HG03066 (cell line): ENCODE data around the gene ZNF14.
"Not testable (repeated sequence)": the region's sequence is repeated elsewhere in the genome, so short reads cannot be mapped to it uniquely, and the experiment has no call there.

Experiments
- ATAC-seq: cut with Tn5 transposase; IDR thresholded peaks from one replicate; pipeline ENCODE4 v1.9.1; 2021; ENCODE audit warnings: low read depth; ENCODE audit not compliant: unreplicated experiment

ZNF14 gene

DNA sequence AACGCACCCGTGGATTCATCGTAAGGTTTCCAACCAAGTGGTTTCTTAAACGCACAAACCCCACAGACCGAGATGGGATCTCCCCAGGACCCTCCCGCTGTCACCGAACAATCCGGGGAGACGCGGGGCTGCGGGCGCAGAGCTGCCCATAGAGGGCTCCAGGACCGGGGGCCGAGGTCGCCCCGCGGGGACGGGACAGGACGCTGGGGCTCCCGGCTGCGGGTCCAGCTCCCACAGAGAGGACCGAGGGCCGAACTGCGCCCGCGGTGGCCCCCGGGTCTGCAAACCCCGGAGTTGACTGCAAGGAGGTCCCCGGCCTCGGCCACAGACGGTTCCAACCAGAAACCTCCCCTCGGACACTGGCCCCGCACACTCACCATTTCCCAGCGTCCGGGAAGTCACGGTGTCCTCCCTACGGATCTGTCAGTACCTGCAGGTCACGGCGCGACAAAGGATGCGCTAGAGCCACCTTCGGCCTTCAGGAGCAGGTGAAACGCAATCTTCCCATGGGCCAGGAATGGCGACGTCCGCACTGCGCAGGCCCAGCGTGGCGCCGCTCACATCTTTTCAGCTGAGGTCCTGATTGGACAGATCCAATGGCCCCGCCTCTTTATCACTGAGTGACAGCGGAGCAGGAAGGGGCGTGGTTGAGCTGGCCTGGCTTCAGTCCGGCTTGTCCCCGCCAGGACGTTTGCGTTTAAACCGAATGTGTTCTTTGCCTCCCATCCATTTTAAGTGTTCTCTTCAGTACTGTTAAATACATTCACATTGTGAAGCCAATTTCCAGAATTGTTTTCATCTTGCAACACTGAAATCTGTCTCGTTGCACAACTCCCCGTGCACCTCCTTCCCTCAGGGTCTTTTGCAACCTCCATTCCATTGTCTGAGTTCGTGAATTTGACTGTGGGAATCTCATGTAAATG is at the start of gene ZNF14:
TSS of gene ZNF14 (minus strand) at position 534 of the 923 bp plus-strand sequence. CDS start at position 380, 154 bp downstream.
- ATAC-seq: peak; percentile 98

DNA sequence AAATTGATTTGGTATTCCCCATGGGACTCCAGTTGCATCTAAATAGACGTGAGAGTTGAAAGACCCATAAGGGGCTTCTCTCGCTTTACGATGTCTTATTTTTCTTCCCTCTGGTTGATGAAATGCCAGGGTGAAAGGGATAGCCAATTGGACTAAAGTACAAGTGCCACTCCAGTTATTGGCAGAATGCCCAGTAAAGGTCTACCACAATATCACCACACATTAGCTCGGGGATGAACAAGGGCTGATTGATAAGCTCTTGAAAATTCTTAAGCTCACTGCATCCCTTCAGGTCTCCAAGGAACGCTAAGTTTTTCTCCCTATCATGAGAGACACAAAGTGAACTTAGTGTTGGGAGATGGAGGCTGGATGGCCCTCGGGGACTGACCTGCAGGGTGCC is 48.9 kb upstream of the ZNF14 start:
- not testable (repeated sequence) for ATAC-seq

DNA sequence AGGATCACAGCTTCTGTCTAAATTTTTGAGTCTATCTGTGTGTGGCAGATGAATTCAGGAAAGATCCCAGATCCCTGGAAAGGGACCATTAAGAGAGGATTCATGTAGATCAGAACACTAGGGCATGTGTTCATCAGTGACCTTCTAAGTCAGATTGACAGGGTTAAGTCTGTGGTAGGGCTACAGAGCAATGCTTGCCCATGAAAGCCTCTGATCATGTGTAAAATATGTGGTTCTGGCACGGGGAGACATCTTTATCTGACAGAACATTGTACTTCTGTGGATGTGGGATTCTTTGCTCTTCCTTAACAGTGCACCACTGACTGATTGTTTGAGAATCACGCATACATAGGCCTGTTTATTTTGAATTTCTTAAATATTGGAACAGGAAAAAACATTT is 45.8 kb upstream of the ZNF14 start:
- no peak for ATAC-seq

DNA sequence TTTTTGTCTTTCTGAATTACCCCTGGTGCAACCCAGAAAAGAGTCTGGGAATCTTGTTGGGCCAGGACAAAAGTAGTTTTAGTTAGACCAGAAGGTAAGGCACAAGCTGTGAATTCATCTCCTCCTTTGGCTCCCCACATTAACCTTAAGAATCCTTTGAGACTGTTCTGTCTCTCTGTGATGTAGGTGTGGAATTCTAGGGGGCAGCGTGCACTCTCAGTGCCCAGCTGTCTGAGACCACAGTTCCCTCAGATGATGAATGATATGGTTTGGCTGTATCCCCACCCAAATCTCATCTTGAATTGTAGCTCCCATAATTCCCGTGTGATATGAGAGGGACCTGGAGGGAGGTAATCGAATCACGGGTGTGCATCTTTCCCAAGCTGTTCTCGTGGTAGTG is 44.8 kb upstream of the ZNF14 start:
- ATAC-seq: no peak

DNA sequence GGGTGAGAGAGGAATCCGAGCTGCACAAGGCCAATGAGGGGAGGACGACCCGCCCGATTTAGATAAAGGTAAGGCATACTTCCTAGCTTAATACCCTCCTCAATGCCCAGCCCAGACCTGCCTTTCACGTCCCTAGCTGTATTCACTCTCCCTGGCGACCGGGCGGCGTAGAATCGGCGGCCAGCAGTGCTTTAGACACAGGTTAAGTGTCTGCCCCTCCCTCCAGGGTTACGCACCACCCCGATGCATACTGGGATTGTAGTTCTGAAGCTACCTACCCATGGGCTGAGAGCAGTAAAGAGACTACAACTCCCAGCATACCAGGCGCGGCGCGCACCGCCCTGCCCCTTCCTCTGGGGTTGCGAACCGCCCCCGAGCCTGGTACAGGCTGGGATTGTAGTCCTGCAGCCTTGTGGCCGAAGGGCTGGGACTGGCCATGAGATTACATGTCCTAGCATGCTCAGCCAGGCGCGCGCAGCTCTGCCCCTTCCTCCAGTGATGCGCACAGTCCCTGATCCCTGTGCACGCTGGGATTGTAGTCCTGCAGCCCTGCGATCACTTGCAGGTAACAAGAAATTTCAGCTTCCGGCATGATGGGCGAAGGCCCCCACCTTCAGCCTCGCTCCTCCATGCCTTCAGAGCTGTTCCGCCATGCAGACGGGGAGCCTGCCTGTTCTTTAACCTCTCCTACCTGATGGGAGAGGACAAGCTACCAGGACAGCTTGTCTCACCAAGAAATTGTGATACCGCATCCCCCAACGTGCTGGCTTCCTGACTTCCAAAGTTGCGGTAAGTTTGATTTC is 43.5 kb upstream of the ZNF14 start:
- peak; percentile 97 for ATAC-seq

DNA sequence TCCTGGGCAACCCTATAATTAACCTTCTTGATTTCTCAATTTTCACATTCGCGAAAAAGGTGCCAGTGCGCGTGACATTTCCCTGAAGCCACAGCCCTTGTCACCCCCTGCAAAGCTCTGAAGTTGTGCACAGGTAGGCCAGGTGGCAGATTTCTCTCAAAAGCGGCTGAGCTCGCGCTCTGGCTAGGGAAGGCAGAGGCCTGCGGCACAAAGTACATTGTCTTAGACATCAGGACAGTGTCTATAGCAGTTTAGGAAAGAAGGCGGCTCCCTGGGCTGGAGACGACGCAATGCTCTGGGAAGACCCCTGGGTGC is 42.9 kb upstream of the ZNF14 start:
- ATAC-seq: peak; percentile 9

DNA sequence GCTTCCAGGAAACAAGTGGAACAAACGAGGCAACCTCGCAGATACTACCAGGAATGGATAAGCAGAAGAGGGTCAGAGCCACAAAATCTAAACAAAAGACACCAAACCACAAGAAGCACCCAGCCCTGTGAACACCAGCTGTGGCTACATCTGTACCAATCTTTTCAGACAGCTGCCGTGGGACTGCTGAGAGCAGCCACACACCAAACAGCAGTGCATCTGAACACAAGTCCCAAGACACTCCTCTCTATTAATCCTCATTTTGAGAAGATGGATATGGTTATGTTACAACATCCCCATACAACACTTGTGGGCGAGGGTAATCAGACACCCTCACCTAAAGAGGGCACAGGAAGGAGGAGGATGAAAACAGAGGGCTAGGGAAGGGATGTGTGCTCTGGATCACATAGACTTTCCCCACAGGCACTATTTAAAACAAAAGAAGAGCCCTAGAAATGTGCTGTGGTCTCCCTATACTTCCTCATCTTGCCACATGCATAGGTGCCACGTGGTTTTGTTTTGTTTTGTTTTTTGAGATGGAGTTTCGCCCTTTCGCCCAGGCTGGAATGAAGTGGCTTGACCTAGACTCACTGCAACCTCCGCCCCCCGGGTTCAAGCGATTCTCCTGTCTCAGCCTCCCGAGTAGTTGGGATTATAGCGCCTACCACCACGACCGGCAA is 41.6 kb upstream of the ZNF14 start:
- ATAC-seq: no peak

DNA sequence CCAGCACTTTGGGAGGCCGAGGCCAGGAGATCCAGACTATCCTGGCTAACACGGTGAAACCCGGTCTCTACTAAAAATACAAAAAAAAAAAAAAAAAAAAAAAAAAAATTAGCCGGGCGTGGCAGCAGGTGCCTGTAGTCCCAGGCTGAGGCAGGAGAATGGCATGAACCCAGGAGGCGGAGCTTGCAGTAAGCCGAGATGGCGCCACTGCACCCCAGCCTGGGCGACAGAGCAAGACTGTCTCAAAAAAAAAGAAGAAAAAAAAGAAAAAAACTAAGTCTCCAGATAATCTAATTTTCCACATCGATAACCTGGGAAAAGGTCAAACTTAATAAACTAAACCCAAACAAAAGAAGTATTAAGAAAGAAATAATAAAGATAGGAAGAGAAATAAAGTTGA is 39.1 kb upstream of the ZNF14 start:
- not testable (repeated sequence) for ATAC-seq

DNA sequence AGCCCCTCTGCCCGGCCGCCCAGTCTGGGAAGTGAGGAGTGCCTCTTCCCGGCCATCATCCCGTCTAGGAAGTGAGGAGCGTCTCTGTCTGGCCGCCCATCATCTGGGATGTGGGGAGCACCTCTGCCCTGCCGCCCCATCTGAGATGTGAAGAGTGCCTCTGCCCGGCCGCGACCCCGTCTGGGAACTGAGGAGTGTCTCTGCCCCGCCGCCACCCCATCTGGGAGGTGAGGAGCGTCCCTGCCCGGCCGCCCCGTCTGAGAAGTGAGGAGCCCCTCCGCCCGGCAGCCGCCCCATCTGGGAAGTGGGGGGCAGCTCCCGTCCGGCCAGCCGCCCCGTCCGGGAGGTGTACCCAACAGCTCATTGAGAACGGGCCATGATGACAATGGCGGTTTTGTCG is 37.1 kb upstream of the ZNF14 start:
- ATAC-seq: not testable (repeated sequence)

DNA sequence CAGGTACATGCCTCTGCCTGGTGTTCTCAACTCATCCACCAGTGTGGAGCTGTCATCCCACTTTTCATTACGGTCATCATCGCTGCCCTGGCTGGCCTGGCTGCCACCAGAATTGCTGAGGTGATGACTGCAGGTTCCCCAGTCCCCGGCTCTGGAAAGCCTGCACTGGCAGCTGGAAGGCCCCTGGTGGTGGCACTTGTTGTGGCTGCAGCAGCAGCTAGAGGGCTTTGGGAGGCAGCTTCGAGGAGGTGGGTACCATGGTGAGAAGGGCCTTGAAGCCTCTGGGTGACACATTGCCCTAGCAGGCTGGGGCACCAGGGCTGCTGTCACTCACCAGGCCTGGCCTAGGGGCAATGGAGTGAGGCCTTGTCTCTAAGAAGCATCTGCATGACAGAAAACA is 25.3 kb upstream of the ZNF14 start:
- no peak for ATAC-seq

DNA sequence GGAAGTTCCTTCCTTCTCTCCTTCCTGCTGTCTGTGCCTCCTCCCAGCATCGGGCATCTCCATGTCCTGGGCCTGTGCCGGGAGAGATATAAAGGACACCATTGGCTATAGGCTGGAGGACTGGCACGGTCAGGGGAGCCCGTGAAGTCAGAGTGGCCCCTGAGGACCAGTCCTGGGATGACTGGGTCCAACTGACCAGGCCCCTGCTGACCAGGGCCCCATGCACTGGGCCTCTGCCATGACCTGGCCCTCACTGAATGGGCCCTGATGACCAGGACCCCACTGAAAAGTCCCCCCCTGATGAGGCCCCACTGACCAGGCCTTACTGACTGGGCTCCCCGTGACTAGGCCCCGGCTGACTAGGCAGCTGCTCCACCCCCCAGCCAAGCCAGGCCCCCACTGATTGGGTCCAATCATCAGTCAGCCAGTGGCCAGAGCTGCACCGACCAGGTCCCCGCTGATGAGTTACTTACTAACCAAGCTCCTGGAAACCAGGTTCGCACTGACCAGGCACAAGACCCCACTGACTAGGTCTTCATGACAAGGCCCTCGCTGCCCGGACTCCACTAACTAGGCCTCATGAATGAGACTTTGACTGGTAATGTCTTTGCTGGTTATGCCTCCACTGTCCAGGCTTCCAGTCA is 20.0 kb upstream of the ZNF14 start:
- ATAC-seq: no peak

DNA sequence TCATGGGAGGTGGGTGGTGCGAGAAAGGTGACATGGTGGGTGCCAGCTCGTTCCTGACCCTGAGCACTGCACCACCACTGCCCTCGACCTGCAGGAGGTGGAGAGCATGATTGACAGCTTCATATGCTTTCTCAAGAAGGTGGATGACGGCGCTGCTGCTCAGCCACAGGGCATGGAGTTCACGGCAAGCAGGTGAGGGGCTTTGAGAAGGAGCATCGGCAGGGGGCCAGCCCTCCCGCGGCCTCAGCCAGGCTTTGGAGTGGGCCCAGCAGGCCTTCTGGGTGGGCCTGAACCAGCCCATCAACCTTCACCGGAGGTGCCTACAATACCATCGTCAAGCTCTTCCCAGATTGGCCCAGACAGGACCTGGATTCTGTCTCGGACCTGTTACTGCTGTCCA is 18.9 kb upstream of the ZNF14 start:
- ATAC-seq: no peak

DNA sequence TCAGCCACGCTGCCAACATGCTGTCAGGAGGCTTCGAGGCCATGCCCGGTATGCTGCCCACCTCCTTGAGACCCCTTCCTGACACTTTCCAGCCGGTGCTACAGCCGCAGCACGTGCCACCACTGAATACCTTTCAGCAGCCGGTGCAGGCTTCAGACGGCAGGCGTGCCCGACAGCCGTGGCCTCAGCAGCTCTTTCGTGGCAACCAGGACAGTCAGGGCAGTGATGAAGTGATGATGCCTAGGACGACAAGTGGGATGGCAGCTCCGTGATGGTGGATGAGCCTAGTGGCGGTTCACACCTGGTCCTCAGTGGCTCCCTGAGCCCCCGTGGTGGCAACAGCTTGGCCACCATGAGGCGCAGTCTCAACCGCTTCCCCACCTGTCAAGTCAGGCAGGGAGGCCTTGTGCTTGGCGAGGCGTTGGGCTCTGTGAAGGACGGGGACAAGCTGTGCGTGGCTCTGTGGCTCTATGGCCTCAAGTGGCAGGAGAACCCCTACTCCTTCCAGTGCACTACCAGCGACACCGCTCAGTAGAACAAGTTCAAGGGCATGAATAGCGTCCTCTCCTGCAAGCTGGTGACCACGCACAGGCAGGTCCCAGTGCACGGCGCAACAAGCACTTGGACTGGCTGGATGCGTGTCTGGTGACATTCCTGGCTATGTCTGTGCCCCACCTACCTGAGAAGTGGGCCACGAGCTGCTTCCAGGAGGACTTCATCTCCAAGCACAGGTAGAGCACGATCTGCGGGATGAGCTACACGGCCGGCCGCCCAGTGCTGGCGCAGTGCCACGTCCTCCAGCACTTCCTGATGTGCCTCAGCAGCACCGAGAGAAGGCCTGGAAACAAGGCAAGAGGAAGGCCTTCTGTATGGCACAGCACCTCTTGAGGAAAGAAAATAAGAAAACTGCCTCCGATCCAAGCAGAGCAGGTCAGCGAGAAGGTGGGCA is 18.2 kb upstream of the ZNF14 start:
- ATAC-seq: no peak

DNA sequence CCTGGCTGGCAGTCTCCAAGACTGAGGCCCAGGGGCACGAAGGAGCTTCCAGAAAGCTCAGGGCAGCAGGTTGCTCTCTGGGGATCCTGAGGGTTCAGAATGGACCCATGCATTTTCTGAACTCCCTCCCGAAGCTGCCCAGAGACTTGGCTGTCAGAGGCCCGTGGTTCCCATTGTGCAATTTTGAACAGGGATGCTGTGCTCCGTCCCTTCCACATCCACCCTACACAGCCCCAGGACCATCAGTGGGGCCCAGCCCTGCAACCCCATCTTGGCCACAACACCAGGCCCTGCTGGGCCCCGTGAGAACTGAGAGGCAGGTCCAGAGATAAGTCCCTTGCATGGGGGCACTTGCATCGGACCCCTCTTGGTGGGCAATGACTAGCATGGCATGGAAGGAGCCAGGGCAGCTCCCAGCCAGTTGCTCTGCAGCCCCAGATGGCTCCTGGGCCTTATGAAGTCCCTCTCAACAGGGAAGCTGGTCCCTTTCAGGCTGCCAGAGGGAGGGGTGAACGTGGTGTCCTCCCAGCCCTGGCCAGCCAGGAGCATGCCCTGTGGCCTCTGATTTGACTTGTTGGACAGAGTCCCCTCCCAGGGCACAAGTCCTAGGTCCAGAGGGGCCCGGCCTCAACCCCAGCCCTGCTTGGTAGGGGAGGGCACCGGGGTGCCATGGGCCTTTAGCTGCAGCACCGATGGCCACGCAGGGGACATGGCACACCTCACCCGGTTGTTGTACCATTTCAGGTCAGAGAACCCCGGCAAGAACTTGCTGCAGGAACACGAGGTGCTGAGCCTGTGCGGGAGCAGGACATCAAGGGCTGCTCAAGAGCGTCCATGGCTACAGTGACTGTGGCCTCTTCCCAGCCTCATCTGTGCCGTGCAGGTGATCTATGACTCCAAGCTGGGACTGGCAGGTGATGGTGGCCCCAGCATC is 17.3 kb upstream of the ZNF14 start:
- no peak for ATAC-seq

DNA sequence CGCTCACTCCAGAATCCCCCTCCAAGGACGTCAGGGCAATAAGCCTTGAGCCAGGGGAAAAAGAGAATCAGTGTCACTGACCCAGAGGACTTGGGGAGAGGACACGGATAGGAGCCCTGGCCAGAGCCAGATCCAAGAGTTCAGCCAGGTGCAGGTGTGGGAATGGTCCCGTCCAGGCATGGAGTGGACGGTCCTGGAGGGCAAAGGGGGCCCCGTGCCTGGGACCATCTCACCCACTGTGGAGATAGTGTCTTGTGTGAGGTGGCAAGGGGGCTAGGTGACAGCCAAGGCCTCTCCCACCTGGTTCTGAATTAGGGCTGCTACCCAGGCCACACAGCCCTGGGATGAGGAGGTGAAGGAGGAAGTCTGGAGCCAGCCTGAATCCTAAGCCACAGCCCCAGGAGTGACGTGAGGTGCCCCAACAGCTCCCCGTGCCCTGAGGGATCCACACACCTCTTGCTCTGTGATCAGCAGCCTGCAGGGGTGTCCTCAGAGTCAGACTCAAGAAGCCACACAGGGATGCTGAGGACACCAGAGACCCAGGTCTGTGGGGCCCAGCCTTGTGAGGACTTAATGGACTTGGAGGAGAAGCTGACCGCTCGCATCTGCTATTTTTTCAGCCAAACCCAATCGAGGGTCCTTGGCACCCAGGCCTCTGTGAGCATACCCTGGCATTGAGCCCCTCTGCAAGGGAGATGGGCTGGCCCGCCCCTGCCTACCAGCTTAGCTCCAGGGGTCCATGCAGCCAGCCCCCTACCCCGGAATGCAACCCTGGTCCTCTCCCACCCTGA is 16.4 kb upstream of the ZNF14 start:
- no peak for ATAC-seq

DNA sequence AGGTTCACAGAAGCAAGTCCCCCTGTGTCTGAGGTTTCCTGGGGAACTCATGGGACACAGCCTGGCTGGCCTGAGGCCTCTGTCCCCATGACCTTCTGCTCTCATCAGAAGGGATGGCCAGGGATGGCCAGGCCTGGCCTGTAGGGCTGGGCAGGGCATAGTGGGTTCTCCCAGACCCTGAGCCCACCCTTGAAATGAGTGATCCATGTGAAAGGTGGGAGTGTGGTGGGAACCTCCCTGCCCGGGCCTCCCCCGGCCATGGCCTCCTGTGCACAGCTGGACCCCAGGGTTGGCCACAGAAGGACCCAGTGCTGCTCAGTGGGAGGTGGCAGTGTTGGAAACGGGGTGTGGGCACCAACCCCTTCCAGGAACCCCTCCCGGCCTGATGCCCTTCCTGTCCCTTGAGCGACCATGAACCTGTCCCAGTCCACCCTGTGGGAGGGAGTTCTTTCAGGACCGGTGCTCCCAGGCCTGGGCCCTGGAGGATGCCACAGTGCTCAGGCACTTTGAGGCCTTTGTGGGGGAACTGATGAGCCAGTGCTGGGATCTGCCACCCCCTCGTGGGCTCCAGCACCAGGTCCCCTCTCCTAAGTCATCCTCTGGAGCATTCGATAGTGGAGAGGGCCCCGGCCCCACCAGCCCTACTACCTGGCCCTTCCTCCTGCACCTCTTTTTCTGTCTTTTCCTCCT is 15.5 kb upstream of the ZNF14 start:
- ATAC-seq: no peak
